PC-3 (cell line): ENCODE results near the gene POLR2L. TPM values are rescaled to one million over a fixed set of nuclear protein-coding genes. Genes with fewer than 3 reads are reported as not detected.

Source experiments
- ATAC-seq: fragments of 200-7000 bp; cut with Tn5 transposase; 2 replicates; pipeline ENCODE4 v1.9.1; 2020; ENCODE audit warnings: mild to moderate bottlenecking, moderate library complexity
- BruUV-seq: library from RNA; stranded (reverse); fragments of 400-500 nt; replicated peaks from 2 replicates; lab custom pipeline; 2021; lab: Mats Ljungman, UMichigan
- CTCF ChIA-PET: fragments of 300-600 bp; sonication (Branson Sonifier 250); formaldehyde crosslinking; loops from one replicate; lab custom pipeline; 2022; ENCODE audit warnings: antibody characterized with exemption; lab: Charles Lee
- POLR2A ChIA-PET: fragments of 300-600 bp; sonication (Branson Sonifier 250); formaldehyde crosslinking; loops from one replicate; lab custom pipeline; 2022; ENCODE audit warnings: antibody characterized with exemption; ENCODE audit not compliant: unreplicated experiment; lab: Charles Lee
- DNase-seq: peaks from one replicate; pipeline ENCODE4 v3.0.0-alpha.2; 2015
- H2AFZ ChIP-seq: fragments of 300-600 bp; sonication (generic); 2 replicates; pipeline ENCODE4 v1.6.0; 2016; ENCODE audit warnings: antibody characterized with exemption, low read length
- H3F3A ChIP-seq: fragments of 300-600 bp; sonication (generic); one replicate; pipeline ENCODE4 v1.6.0; 2017; ENCODE audit warnings: antibody characterized with exemption, low read length, control low read depth, mild to moderate bottlenecking; ENCODE audit not compliant: unreplicated experiment
- H3K27ac ChIP-seq: fragments of 300-600 bp; sonication (generic); 2 replicates; pipeline ENCODE4 v1.5.1; 2016; ENCODE audit warnings: mild to moderate bottlenecking, low read length
- H3K27me3 ChIP-seq: fragments of 300-600 bp; sonication (generic); 2 replicates; pipeline ENCODE4 v1.6.1; 2016; ENCODE audit warnings: low read length, mixed read lengths
- H3K36me3 ChIP-seq: fragments of 300-600 bp; sonication (generic); 2 replicates; pipeline ENCODE4 v1.6.1; 2016; ENCODE audit warnings: low read depth, mixed run types, low read length, mixed read lengths
- H3K4me1 ChIP-seq: fragments of 300-600 bp; sonication (generic); 2 replicates; pipeline ENCODE4 v1.5.1; 2016; ENCODE audit warnings: low read length; ENCODE audit not compliant: insufficient read depth
- H3K4me2 ChIP-seq: fragments of 300-600 bp; sonication (generic); 2 replicates; pipeline ENCODE4 v1.6.0; 2016; ENCODE audit warnings: low read length
- H3K4me3 ChIP-seq: fragments of 300-600 bp; sonication (generic); 2 replicates; pipeline ENCODE4 v1.5.1; 2016; ENCODE audit warnings: mild to moderate bottlenecking, low read length, mixed read lengths
- H3K79me2 ChIP-seq: fragments of 300-600 bp; sonication (generic); 2 replicates; pipeline ENCODE4 v1.6.1; 2017; ENCODE audit warnings: low read length, mixed read lengths
- H3K9ac ChIP-seq: fragments of 300-600 bp; sonication (generic); 2 replicates; pipeline ENCODE4 v1.6.0; 2016; ENCODE audit warnings: mild to moderate bottlenecking, low read length
- H3K9me2 ChIP-seq: fragments of 300-600 bp; sonication (generic); replicated peaks from 2 replicates; pipeline ENCODE4 v1.6.1; 2016; ENCODE audit warnings: mixed run types, low read length, mixed read lengths
- H3K9me3 ChIP-seq: fragments of 300-600 bp; sonication (generic); 2 replicates; pipeline ENCODE4 v1.6.1; 2016; ENCODE audit warnings: low read length, mixed read lengths
- H4K20me1 ChIP-seq: fragments of 300-600 bp; sonication (generic); 2 replicates; pipeline ENCODE4 v1.6.1; 2016; ENCODE audit warnings: low read length, mixed read lengths
- EZH2 ChIP-seq: fragments of 300-600 bp; sonication (generic); IDR thresholded peaks from one replicate; pipeline ENCODE4 v1.6.1; 2017; ENCODE audit warnings: antibody characterized with exemption, mild to moderate bottlenecking, low read length; ENCODE audit not compliant: unreplicated experiment
- EZH2phosphoT487 ChIP-seq: fragments of 300-600 bp; sonication (generic); IDR thresholded peaks from 2 replicates; pipeline ENCODE4 v1.6.1; 2018; ENCODE audit warnings: mild to moderate bottlenecking, antibody characterized with exemption, low read length, borderline replicate concordance
- intact Hi-C: fragments of 100-400 bp; cut with micrococcal nuclease; formaldehyde crosslinking; loops from 2 replicates; pipeline ENCODE4 v1.9.0; 2023
- total RNA-seq: library from RNA; depleted of rRNA; stranded (reverse); fragments of >200 nt; gene quantifications from 2 replicates; pipeline ENCODE4 v1.2.3, GENCODE V29; 2014
- TF ChIP-seq, protein P1 (sequence below): fragments of 300-600 bp; sonication (generic); conservative IDR thresholded peaks from 2 replicates; pipeline ENCODE4 v1.5.1; 2017; ENCODE audit warnings: antibody characterized with exemption, low read depth, mild to moderate bottlenecking, low read length

POLR2L gene
- total RNA-seq, 1 experiment from 2014 or later = 1,148 TPM

DNA sequence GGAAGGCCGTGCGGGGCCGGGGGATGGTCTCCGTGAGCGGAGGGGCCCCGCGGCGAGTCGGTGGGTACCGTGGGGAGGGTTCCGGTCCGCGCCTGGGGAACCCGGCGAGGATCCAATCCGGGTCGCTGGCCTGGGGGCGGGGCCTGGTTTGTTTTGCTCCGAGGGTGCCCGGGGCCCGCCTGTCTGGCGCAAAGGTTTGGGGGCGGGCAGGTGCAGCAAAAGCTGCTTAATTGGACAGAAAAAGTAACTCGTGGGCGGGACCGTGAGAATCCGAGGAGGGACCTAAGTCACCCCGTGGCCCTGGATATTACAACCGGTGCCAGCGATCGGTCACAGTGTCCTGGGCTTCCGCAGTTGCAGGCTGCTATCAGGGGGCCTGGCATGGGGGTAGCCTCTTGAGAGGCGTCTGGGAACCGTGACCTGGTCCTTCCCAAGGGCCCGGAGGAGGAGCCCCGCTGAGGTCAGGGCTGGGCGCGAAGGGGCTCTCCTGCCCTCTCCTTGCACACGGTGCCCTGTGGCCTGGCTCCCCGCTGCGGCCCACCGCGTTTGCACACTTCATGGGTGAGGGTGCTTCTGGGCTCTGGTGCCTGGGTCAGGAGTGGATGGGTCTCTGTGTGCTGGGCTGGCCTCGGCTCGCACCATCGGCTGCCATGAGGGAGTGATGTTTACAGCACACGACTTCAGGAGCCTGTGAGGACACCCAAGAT, 22.2 kb downstream of the POLR2L start:
- peaks cover 13% of the 10 kb centered on the region; the same call in 1 of the 2 replicates for H4K20me1 ChIP-seq
- H3K9me3 ChIP-seq = no peaks in the 10 kb centered on the region
- peak overlapping the region; percentile 89 for H3K4me3 ChIP-seq
- TSS peak; percentile 66 for BruUV-seq
- ChIA-PET POLR2A (interaction anchor here (1.0 to 2.1 kb wide), 3 partner anchors 12 to 24 kb away, joined by 3 to 16 read pairs (median 12); partner anchors contain the start of gene CD151), CTCF (interaction anchor here (1.9 kb wide), 1 partner anchor 12 kb away, joined by 18 read pairs; the partner anchor contains the start of gene CD151)
- H3F3A ChIP-seq = no peaks in the 10 kb centered on the region
- DNase-seq (peak; percentile 88), ATAC-seq (peak; percentile 48)
- peak overlapping the region; percentile 42; the same call in 1 of the 2 replicates for H2AFZ ChIP-seq
- no peaks in the 10 kb centered on the region for H3K27me3 ChIP-seq
- H3K9me2 ChIP-seq = no peaks in the 10 kb centered on the region
- peak overlapping the region; percentile 67 for H3K9ac ChIP-seq
- H3K36me3 ChIP-seq = no peaks in the 10 kb centered on the region
- H3K4me2 ChIP-seq = peak overlapping the region; percentile 100
- H3K79me2 ChIP-seq = peaks cover 25% of the 10 kb centered on the region
- intact Hi-C loops = loop anchor here (2.0 kb wide), 1 partner anchor 23 kb away; no protein-coding TSS in a partner anchor
- peaks cover 33% of the 10 kb centered on the region for H3K4me1 ChIP-seq
- peak overlapping the region; percentile 57; the same call in 1 of the 2 replicates for H3K27ac ChIP-seq
- no peak for TF ChIP-seq EZH2
- no peak for TF ChIP-seq EZH2phosphoT487

- Histone ChIP-seq H3K79me2 (peaks cover 25% of the 10 kb centered on the region), H3K4me1 (peaks cover 26% of the 10 kb centered on the region), H3K9me2 (no peaks in the 10 kb centered on the region), H3K4me2 (peak overlapping the region; percentile 100), H3K9ac (peak overlapping the region; percentile 67), H3F3A (no peaks in the 10 kb centered on the region), H4K20me1 (peaks cover 13% of the 10 kb centered on the region; the same call in 1 of the 2 replicates), H3K9me3 (no peaks in the 10 kb centered on the region), H2AFZ (peak overlapping the region; percentile 74), H3K27ac (peak overlapping the region; percentile 30; the same call in 1 of the 2 replicates), H3K36me3 (no peaks in the 10 kb centered on the region), H3K4me3 (peak overlapping the region; percentile 89), H3K27me3 (no peaks in the 10 kb centered on the region)
- BruUV-seq = no TSS peak
- CTCF ChIA-PET = interaction anchor here (1.9 kb wide), 1 partner anchor 13 kb away, joined by 18 read pairs; the partner anchor contains the start of gene CD151
- POLR2A ChIA-PET = interaction anchor here (0.6 to 2.1 kb wide), 7 partner anchors 13 to 255 kb away, joined by 3 to 19 read pairs (median 8); partner anchors contain the start of genes CD151 and TSPAN4
- DNase-seq (peak; percentile 80), ATAC-seq (peak; percentile 59)
- intact Hi-C loops = no loop called here
- TF ChIP-seq EZH2phosphoT487 (no peak), EZH2 (no peak)
- TF ChIP-seq, protein P1, sequence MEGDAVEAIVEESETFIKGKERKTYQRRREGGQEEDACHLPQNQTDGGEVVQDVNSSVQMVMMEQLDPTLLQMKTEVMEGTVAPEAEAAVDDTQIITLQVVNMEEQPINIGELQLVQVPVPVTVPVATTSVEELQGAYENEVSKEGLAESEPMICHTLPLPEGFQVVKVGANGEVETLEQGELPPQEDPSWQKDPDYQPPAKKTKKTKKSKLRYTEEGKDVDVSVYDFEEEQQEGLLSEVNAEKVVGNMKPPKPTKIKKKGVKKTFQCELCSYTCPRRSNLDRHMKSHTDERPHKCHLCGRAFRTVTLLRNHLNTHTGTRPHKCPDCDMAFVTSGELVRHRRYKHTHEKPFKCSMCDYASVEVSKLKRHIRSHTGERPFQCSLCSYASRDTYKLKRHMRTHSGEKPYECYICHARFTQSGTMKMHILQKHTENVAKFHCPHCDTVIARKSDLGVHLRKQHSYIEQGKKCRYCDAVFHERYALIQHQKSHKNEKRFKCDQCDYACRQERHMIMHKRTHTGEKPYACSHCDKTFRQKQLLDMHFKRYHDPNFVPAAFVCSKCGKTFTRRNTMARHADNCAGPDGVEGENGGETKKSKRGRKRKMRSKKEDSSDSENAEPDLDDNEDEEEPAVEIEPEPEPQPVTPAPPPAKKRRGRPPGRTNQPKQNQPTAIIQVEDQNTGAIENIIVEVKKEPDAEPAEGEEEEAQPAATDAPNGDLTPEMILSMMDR = no peak
These were observed 23.0 kb downstream of the POLR2L start for GRCh38 chr11:819129-819931.
